MM.1S (cell line): ENCODE results near the gene CHN2.

ENCODE experiments used
- EZH2phosphoT487 ChIP-seq: fragments of 300-600 bp; sonication (generic); IDR thresholded peaks from 2 replicates; pipeline ENCODE4 v1.6.1; 2018; ENCODE audit warnings: antibody characterized with exemption, low read length
- TF ChIP-seq, protein P1 (sequence below): fragments of 300-600 bp; sonication (generic); IDR thresholded peaks from 2 replicates; pipeline ENCODE4 v1.5.1; 2016; ENCODE audit warnings: antibody characterized with exemption, low read length, mixed read lengths

GRCh38 chr7:29496355-29497020 lies 301.9 kb downstream of the CHN2 start:
- TF ChIP-seq, protein P1, sequence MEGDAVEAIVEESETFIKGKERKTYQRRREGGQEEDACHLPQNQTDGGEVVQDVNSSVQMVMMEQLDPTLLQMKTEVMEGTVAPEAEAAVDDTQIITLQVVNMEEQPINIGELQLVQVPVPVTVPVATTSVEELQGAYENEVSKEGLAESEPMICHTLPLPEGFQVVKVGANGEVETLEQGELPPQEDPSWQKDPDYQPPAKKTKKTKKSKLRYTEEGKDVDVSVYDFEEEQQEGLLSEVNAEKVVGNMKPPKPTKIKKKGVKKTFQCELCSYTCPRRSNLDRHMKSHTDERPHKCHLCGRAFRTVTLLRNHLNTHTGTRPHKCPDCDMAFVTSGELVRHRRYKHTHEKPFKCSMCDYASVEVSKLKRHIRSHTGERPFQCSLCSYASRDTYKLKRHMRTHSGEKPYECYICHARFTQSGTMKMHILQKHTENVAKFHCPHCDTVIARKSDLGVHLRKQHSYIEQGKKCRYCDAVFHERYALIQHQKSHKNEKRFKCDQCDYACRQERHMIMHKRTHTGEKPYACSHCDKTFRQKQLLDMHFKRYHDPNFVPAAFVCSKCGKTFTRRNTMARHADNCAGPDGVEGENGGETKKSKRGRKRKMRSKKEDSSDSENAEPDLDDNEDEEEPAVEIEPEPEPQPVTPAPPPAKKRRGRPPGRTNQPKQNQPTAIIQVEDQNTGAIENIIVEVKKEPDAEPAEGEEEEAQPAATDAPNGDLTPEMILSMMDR: no peak
- no peak for TF ChIP-seq EZH2phosphoT487
